ENCODE data around the gene RASGRP4. TPM values are rescaled to one million over a fixed set of nuclear protein-coding genes. Genes with fewer than 3 reads are reported as not detected.

RASGRP4 gene
- total and polyA plus RNA-seq, 10 of the 15 experiments (the other 5 are each of a cell fraction or from before 2014, with no cell fraction given), result 0.24 to 7.4 (median 3.3) TPM

- no peak for TF ChIP-seq POU2F2 (IDR thresholded peaks at IDR 0.05; ENCODE audit: borderline replicate concordance, low read depth, low read length)
- TF ChIP-seq ATF7 (IDR thresholded peaks at IDR 0.05; ENCODE audit: low read depth), result no peak
- TF ChIP-seq KLF5 (IDR thresholded peaks at IDR 0.05; ENCODE audit: partially characterized antibody), result peak; percentile 45
- peak; percentile 81 for TF ChIP-seq CREB1 (IDR thresholded peaks at IDR 0.05; ENCODE audit: low read depth)
- TF ChIP-seq, protein P1, sequence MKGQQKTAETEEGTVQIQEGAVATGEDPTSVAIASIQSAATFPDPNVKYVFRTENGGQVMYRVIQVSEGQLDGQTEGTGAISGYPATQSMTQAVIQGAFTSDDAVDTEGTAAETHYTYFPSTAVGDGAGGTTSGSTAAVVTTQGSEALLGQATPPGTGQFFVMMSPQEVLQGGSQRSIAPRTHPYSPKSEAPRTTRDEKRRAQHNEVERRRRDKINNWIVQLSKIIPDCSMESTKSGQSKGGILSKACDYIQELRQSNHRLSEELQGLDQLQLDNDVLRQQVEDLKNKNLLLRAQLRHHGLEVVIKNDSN (IDR thresholded peaks at IDR 0.05; ENCODE audit: borderline replicate concordance, extremely low read length, insufficient read depth, low read depth, low read length), result no peak
- TF ChIP-seq ESRRA (IDR thresholded peaks at IDR 0.05; ENCODE audit: low read length), result no peak
- no peak for TF ChIP-seq POLR2AphosphoS5 (IDR thresholded peaks at IDR 0.05; ENCODE audit: low read length)
- 0 out of 2 replicates have a peak, but pooled peaks have one; percentile 23 for TF ChIP-seq SREBF1 (IDR thresholded peaks at IDR 0.05; ENCODE audit: low read length)
- no peak for TF ChIP-seq MEF2B (IDR thresholded peaks at IDR 0.05; ENCODE audit: partially characterized antibody, poor library complexity, severe bottlenecking)
- no peak for TF ChIP-seq SIX5 (IDR thresholded peaks at IDR 0.05; ENCODE audit: low read depth, low read length, severe bottlenecking)
- no peak for TF ChIP-seq FOXK2 (IDR thresholded peaks at IDR 0.05)
- TF ChIP-seq STAT1 (conservative IDR thresholded peaks at IDR 0.05), result no peak
- peak; percentile 84 for TF ChIP-seq DPF2 (IDR thresholded peaks at IDR 0.05)
- no peak for TF ChIP-seq EP300 (IDR thresholded peaks at IDR 0.05; ENCODE audit: borderline replicate concordance in 1 of 2, control insufficient read depth in 1 of 2, low read depth in 2 of 2, low read length in 2 of 2)
- TF ChIP-seq IKZF1 (conservative IDR thresholded peaks at IDR 0.05), result peak; percentile 87
- TF ChIP-seq ZSCAN29 (IDR thresholded peaks at IDR 0.05), result peak; percentile 41; the same call in 1 of the 2 replicates
- TF ChIP-seq ZNF24 (IDR thresholded peaks at IDR 0.05), result no peak
- TF ChIP-seq SMARCA5 (IDR thresholded peaks at IDR 0.05), result peak; percentile 76
- no peak for TF ChIP-seq SREBF2 (IDR thresholded peaks at IDR 0.05; ENCODE audit: low read length)
- TF ChIP-seq EED (IDR thresholded peaks at IDR 0.05; ENCODE audit: low read depth), result no peak; the same call in 1 of the 2 replicates
- TF ChIP-seq, protein P2, sequence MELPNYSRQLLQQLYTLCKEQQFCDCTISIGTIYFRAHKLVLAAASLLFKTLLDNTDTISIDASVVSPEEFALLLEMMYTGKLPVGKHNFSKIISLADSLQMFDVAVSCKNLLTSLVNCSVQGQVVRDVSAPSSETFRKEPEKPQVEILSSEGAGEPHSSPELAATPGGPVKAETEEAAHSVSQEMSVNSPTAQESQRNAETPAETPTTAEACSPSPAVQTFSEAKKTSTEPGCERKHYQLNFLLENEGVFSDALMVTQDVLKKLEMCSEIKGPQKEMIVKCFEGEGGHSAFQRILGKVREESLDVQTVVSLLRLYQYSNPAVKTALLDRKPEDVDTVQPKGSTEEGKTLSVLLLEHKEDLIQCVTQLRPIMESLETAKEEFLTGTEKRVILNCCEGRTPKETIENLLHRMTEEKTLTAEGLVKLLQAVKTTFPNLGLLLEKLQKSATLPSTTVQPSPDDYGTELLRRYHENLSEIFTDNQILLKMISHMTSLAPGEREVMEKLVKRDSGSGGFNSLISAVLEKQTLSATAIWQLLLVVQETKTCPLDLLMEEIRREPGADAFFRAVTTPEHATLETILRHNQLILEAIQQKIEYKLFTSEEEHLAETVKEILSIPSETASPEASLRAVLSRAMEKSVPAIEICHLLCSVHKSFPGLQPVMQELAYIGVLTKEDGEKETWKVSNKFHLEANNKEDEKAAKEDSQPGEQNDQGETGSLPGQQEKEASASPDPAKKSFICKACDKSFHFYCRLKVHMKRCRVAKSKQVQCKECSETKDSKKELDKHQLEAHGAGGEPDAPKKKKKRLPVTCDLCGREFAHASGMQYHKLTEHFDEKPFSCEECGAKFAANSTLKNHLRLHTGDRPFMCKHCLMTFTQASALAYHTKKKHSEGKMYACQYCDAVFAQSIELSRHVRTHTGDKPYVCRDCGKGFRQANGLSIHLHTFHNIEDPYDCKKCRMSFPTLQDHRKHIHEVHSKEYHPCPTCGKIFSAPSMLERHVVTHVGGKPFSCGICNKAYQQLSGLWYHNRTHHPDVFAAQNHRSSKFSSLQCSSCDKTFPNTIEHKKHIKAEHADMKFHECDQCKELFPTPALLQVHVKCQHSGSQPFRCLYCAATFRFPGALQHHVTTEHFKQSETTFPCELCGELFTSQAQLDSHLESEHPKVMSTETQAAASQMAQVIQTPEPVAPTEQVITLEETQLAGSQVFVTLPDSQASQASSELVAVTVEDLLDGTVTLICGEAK (IDR thresholded peaks at IDR 0.05; ENCODE audit: borderline replicate concordance), result no peak
- TF ChIP-seq ETV6 (conservative IDR thresholded peaks at IDR 0.05 in 1 of 2, IDR thresholded peaks at IDR 0.05 in 1 of 2; ENCODE audit: borderline replicate concordance in 1 of 2, low read depth in 1 of 2), result no peak
- peak; percentile 16; the same call in 1 of the 2 replicates for TF ChIP-seq BACH1 (IDR thresholded peaks at IDR 0.05; ENCODE audit: borderline replicate concordance)
- no peak for TF ChIP-seq BCLAF1 (IDR thresholded peaks at IDR 0.05)
Observed at GRCh38 chr19:38402967-38403674, 22.9 kb downstream of the RASGRP4 start, which contains the start of gene FAM98C (continued).

Data from GM12878 (cell line).